NCI-H2196 (cell line): ENCODE results near the gene DMBT1.
"Not testable (repeated sequence)": the region's sequence is repeated elsewhere in the genome, so short reads cannot be mapped to it uniquely, and the experiment has no call there.

ENCODE experiments used
- DNase-seq: peaks from one replicate; lab custom pipeline; 2025; ENCODE audit not compliant: unreplicated experiment; lab: John Stamatoyannopoulos, UW

The DMBT1 gene

DNA sequence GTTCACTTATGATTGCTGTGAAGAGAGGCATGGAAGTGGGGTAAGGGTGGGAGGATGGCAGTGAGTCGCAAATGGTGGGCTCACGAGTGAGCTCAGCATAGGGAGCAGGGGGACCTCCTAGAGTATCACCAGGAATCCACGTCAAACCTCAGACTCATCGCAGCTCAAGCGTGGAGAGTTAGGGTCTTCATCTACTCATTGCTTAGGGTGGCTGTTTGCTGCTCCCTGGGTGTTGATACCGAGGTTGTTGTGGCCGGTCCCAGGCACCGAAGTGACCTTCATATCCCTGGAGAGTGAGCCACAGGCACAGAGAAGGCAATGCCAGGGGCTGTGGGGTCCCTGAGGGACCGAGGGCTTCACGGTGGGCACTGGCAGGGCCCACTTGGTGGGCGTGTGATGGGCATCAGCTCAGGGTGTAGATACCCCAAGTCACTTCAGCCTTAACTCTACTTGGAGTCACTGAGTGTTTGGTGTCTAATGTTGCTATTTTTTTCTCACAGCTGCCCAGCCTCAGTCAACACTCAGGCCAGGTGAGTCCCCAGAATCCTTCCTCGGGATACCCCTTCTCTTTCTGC is 16.8 kb downstream of the DMBT1 start:
- no peak for DNase-seq

DNA sequence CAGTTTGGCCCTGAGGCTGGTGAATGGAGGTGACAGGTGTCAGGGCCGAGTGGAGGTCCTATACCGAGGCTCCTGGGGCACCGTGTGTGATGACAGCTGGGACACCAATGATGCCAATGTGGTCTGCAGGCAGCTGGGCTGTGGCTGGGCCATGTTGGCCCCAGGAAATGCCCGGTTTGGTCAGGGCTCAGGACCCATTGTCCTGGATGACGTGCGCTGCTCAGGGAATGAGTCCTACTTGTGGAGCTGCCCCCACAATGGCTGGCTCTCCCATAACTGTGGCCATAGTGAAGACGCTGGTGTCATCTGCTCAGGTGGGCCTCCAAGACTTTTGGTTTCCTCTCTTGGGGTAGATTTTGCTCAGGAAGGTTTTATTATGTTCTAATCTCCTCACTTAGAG is 25.5 kb downstream of the DMBT1 start:
- not testable (repeated sequence) for DNase-seq

DNA sequence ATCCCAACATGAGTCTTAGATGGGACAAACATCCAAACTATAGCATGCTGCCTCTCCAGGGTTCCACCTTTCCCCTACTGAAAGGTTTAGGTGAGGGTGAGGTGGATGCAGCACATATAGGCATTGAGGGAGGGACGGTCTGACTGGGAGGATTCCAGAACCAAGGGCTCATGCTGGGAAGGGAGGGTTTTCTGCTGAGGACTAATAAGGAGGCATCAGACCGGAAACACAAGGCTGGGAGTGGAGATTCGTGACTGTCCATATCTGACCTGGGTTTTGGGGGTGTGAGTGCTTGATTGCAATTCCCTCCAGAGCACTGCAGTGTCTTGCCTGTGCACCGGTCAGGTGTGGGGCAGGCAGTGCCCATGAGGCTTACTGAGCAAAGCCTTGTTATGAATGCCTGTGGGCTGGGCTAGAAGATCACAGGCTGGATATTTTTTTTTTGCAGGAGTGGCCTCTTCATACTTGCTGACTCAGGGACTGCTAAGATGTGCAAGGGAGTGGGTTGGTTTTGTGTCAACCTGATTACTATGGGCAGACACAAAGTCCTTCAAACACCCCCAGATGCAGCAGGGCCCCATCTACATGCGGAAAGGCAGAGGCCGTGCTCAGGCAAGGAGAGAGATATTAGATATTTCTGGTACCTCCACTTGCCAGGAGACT is 26.7 kb downstream of the DMBT1 start:
- no peak for DNase-seq

DNA sequence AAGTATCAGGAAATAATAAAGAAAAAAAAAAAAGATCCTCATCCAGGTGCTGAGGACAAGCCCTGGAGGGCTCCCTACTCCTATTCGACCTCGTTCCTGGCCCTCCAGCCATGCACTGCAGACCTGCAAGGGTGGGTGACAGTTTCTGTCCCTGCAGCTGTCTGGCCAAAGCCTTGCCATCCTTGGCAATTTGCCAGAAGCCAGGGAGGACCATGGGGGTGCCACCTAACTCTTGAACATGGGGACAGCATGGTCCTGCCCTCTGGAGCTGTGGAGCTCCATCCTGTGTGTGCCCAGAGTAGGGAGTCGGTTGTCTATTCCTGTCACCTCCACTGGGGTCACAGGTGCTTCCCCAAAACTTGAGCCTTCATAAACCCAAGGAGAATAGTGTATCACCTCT is 27.8 kb downstream of the DMBT1 start:
- DNase-seq: no peak

DNA sequence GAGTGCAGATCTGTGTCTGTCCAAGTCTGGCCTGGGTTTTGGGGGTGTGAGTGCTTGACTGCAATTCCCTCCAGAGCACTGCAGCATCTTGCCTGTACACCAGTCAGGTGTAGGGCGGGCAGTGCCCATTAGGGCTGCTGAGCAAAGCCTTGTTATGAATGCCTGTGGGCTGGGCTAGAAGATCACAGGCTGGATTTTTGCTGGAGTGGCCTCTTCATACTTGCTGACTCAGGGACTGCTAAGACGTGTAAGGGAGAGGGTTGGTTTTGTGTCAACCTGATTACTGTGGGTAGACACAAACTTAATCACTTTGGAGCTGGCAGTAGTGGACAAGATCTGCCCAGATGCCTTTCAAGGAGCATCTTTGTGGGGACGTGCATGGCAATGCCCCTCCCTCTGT is 29.6 kb downstream of the DMBT1 start:
- DNase-seq: no peak

DNA sequence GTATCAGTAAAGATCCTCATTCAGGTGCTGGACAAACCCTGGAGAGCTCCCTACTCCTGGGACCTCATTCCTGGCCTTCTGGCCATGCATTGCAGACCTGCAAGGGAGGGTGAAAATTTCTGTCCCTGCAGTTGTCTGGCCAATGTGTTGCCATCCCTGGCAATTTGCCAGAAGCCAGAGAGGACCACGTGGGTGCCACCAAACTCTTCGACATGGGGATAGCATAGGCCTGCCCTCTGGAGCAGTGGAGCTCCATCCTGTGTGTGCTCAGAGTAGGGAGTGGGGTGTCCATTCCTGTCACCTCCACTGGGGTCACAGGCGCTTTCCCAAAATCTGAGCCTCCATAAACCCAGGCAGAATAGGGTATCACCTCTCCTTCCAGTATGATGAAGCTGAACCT is 31.2 kb downstream of the DMBT1 start:
- no peak for DNase-seq

DNA sequence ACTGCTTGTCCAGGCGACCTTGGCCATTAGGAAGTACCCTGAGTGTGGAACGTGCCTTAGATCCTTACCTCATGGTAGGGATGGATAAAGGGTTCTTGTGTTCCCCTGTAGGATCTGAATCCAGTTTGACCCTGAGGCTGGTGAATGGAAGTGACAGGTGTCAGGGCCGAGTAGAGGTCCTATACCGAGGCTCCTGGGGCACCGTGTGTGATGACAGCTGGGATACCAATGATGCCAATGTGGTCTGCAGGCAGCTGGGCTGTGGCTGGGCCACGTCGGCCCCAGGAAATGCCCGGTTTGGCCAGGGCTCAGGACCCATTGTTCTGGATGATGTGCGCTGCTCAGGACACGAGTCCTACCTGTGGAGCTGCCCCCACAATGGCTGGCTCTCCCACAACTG is 31.6 kb downstream of the DMBT1 start:
- DNase-seq: no peak

DNA sequence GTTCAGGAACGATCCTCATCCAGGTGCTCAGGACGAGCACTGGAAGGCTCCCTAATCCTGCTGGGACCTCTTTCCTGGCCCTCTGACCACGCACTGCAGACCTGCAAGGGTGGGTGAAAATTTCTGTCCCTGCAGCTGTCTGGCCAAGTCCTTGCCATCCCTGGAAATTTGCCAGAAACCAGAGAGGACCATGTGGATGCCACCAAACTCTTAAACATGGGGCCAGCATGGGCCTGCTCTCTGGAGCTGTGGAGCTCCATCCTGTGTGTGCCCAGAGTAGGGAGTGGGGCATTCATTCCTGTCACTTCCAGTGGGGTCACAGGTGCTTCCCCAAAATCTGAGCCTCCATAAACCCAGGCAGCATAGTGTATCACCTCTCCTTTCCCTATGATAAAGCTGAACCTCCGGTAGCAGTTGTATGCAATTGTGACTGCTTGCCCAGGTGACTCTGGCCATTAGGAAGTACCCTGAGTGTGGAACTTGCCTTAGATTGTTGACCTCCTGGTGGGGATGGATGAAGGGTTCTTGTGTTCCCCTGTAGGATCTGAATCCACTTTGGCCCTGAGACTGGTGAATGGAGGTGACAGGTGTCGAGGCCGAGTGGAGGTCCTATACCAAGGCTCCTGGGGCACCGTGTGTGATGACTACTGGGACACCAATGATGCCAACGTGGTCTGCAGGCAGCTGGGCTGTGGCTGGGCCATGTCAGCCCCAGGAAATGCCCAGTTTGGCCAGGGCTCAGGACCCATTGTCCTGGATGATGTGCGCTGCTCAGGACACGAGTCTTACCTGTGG is 57.1 kb downstream of the DMBT1 start:
- no peak for DNase-seq

DNA sequence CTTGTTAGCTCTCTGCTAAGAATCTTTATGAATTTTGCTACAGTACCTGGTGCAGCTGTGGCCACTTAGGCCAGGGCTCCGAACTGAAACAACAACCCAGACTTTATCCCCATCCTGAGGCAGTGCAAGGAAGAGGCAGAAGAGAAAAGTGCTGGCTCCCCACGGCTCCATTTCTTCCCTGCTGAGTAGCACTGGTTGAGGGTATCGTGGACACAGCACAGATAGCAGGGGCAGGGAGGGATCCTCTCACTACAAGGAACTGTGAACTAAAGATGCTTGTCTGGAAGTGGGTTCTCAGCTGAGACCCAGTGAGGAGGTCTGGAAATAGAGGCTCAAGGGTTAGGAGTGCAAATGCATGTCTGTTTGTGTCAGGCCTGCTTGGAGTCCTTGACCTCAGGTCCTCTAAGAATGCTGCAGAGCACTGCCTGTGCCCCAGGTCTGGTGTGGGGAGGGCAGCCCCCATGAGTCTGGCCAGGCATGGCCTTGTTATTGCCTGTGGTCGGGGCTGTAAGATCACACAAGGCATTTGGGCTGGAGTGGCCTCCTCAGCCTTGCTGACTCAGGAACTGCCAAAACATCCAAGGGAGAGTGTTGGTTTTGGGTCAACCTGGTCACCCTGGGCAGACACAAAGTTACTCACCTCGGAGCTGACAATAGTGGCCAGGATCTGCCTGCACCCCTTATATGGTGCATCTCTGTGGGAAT is 58.1 kb downstream of the DMBT1 start:
- DNase-seq: no peak

DNA sequence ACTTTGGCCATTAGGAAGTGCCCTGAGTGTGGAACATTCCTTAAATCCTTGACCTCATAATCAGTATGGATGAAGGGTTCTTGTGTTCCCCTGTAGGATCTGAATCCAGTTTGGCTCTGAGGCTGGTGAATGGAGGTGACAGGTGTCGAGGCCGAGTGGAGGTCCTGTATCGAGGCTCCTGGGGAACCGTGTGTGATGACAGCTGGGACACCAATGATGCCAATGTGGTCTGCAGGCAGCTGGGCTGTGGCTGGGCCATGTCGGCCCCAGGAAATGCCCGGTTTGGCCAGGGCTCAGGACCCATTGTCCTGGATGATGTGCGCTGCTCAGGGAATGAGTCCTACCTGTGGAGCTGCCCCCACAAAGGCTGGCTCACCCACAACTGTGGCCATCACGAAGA is 60.4 kb downstream of the DMBT1 start:
- DNase-seq: not testable (repeated sequence)

DNA sequence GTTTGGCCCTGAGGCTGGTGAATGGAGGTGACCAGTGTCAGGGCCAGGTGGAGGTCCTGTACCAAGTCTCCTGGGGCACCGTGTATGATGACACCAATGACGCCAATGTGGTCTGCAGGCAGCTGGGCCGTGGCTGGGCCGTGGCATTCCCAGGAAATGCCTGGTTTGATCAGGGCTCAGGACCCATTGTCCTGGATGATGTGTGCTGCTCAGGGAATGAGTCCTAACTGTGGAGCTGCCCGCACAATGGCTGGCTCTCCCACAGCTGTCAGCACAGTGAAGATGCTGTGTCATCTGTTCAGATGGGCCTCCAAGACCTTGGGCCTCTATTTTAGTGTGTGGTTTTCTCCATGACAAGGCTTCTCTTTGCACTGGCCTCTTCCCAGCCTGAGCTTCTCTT is 64.0 kb downstream of the DMBT1 start:
- no peak for DNase-seq

DNA sequence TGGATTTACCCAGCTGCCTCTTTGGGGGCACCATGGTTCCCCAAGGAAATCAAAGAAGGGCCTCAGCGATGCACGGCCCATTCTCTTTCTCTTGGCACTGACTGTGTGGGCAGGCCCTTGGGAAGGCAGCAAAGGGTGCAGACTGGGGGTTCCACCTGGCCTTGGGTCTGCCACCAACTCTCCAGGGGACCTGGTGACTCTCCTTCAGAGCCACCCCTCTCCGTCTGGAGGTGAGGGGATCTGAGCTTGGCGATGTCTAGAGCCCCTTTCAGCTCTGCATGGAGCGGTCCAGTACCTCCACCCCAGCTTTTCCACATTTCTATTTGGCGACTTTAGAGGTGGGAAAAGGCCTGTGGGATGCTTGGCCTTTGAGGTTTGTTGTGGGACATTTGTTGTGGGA is 70.0 kb downstream of the DMBT1 start:
- no peak for DNase-seq

DNA sequence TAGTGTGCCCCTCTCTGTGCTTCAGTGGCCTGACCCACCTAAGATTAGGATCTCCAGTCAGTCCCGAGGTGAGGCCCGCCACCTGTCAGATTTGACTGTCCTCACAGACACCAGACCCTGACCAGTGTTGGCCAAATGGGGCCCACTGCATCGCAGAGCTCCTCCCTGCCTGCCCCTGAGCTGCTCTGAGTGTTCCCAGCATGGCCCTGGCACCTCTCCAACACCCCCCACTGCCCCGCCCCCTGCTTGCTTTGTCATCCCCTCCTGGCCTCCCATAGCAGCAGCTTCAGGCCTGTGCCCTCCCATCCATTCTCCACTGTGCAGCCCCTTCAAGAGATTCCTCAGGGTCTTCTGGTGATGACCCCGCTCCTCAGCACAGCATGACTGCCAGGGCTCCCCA is 71.5 kb downstream of the DMBT1 start:
- no peak for DNase-seq

DNA sequence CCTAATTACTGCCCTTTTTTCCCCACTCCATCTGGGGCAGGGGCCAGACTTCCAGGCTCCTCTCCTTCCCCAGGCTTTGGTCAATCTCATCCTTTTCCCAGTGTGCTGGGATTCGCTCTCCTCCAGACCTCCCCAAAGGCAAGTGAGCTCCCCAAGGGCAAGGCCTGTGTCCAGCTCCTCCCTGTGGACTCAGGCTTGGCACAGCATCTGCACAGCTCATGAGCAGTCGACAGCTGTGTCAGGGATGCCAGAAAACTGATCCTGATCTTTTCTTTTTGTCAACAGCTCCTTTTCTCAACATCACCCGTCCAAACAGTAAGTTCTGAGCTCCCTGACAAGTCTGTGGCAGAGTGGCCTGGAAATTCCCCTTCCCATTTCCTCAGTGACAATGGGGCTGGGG is 72.0 kb downstream of the DMBT1 start:
- no peak for DNase-seq

DNA sequence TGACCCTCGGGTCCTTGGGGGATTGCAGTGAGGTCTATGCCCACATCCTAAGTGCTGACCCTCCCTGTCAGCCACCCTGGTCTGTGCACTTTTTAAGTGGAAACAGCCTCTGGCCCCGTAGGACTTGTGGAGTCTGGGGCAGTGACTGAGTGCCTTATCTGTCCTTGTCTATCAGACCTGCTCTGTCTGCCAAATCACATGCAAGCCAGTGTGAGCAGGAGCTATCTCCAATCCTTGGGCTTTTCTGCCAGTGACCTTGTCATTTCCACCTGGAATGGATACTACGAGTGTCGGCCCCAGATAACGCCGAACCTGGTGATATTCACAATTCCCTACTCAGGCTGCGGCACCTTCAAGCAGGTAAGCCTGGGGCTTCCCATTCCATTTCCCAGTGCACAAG is 76.4 kb downstream of the DMBT1 start:
- DNase-seq: no peak

DNA sequence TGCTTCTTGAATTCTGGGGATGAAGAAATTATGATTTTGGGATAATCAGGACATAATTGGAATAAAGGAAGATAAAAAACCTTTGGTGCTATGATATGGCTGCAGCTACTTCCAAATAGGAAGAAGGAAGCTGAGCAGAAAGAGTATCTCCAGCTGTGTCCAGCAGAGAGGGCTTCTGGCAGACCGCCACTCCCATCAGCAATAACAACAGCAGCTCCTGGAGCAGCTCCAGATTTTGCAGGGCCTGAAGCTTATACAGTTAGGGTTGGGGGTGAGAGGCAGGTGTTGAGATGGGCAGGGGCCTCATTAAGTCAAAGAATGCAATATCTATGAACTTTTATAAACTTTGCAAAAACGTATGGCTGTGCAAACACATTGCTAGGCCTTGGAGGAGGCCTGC is 76.8 kb downstream of the DMBT1 start:
- no peak for DNase-seq

DNA sequence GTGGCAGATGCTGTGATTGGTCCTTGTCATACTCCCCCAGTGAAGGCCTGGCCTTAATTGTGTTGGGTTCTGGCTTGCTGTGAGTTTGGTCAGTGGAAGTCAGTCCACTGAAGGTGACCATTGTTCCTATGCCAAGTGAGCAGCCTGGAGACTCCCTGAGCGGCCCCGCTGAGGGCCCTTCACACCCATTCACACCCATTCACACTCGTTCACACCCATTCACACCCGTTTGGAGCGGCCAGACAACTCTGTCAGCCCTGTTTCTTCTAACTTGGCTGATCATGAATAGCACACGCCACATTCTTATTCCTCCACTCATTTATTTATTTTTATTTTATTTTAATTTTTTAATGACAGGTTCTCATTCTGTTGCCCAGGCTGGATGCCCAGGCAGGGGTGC is 77.6 kb downstream of the DMBT1 start:
- DNase-seq: no peak

DNA sequence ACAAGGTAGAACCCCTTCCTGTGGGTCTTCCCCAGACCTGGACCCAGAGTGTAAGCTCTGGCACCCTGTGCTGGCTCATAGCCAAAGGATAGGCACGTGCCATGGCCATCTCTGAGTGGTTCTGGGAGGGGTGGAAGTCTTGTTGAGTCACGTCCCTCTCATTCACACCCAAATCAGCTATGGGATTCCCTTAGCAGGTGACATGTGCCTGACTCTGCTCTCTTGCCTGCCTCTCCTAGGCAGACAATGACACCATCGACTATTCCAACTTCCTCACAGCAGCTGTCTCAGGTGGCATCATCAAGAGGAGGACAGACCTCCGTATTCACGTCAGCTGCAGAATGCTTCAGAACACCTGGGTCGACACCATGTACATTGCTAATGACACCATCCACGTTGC is 79.2 kb downstream of the DMBT1 start:
- DNase-seq: no peak

DNA sequence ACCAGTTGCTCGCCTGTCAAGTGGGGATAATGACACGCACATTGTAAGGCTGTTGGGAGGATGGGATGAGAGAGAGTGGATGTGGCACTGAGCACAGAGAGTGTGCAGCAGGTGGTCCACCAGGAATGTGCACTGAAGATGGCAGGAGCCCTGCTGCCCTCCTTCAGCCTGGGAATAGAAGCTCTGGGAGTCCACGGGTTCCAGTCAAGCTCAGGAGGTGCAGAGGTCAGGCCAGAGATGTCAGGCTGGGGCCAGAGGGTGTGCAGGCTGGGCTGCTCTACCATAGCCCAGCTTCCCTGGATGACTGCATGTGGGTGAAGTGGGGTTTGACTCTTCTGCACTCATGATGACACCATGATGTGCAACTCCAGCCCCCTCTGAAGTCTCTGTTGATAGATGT is 80.4 kb downstream of the DMBT1 start:
- DNase-seq: no peak

DNA sequence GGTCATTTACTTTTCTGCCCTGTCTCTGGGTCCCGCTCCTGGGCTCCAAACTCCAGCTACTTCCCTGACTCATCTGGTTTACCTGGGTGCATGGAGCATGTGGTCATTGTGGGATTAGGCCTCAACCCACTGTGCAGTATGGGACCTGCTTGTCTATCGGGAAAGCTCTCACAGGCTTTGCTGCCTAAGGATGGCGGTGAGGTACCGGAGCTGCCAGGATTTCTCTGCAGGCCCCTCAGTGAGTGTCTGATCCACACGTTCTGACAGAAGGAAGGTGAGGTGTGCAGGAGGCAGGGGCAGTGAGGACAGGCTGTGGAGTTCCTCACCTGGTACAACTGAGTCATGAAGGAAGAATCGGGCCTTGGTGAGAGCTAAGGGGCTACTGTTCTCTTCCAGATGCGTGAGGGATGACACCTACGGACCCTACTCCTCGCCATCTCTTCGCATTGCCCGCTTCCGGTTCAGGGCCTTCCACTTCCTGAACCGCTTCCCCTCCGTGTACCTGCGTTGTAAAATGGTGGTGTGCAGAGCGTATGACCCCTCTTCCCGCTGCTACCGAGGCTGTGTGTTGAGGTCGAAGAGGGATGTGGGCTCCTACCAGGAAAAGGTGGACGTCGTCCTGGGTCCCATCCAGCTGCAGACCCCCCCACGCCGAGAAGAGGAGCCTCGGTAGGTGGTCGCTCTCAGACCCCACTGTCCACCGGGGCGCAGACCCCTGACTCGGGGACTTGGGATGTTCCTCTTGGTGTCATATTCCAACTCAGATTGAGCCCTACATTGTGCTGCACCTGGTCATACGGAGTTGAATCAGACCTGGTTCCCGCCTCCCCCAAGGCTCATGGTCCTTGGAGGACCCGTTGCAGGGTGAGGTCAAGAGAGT is 82.4 kb downstream of the DMBT1 start:
- no peak for DNase-seq
